ENCODE results near the gene RAB21.
A peak's percentile ranks its signal among the peaks of the same experiment; 100 is the strongest.

RAB21 gene, protein sequence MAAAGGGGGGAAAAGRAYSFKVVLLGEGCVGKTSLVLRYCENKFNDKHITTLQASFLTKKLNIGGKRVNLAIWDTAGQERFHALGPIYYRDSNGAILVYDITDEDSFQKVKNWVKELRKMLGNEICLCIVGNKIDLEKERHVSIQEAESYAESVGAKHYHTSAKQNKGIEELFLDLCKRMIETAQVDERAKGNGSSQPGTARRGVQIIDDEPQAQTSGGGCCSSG

GRCh38 chr12:71754461-71755145 is at the start of gene RAB21:
RAB21 (plus strand) TSS chr12:71754863; CDS start chr12:71755130, 267 bp downstream.
- peaks cover 10% of the 10 kb centered on the region; the same call in 1 of the 2 replicates for H3K9me3 ChIP-seq
- peak; percentile 94 to 99 for DNase-seq (ENCODE audit: low spot score in 2 of 2)
- H3K36me3 ChIP-seq (replicated peaks) = peaks cover 30% of the 10 kb centered on the region
- peak within 1 kb of the TSS; percentile 81 for H3K4me3 ChIP-seq
- H3K4me1 ChIP-seq = peaks cover 17% of the 10 kb centered on the region
- H3K27me3 ChIP-seq (ENCODE audit: low read depth) = no peaks in the 10 kb centered on the region
- in situ Hi-C loops (cut with MboI; ENCODE audit: low sequenced_read_pairs) = no loop called here

GRCh38 chr12:71704920-71705319 is 49.7 kb upstream of the RAB21 start:
- Histone ChIP-seq H3K4me3 (no peak overlapping the region), H3K36me3 (replicated peaks) (no peaks in the 10 kb centered on the region), H3K9me3 (no peaks in the 10 kb centered on the region), H3K4me1 (peaks cover 6% of the 10 kb centered on the region; the same call in 1 of the 2 replicates), H3K27me3 (ENCODE audit: low read depth) (no peaks in the 10 kb centered on the region)
- DNase-seq (ENCODE audit: low spot score in 2 of 2) = no peak
- in situ Hi-C loops (cut with MboI; ENCODE audit: low sequenced_read_pairs) = no loop called here

GRCh38 chr12:71708658-71709057 is 46.0 kb upstream of the RAB21 start:
- no peaks in the 10 kb centered on the region for H3K36me3 ChIP-seq (replicated peaks)
- no peak for DNase-seq (ENCODE audit: low spot score in 2 of 2)
- H3K9me3 ChIP-seq = no peaks in the 10 kb centered on the region; the same call in 1 of the 2 replicates

GRCh38 chr12:71710276-71711125 is 44.2 kb upstream of the RAB21 start:
- peaks cover 6% of the 10 kb centered on the region; the same call in 1 of the 2 replicates for H3K4me1 ChIP-seq
- in situ Hi-C loops (cut with MboI; ENCODE audit: low sequenced_read_pairs) = no loop called here
- no peak for DNase-seq (ENCODE audit: low spot score in 2 of 2)
- no peaks in the 10 kb centered on the region for H3K27me3 ChIP-seq (ENCODE audit: low read depth)
- H3K36me3 ChIP-seq (replicated peaks) = no peaks in the 10 kb centered on the region
- H3K9me3 ChIP-seq = no peaks in the 10 kb centered on the region; the same call in 1 of the 2 replicates
- H3K4me3 ChIP-seq = no peak overlapping the region

More at GRCh38 chr12:71708658-71709057, 46.0 kb upstream of the RAB21 start:
- H3K4me3 ChIP-seq = no peak overlapping the region
- in situ Hi-C loops (cut with MboI; ENCODE audit: low sequenced_read_pairs) = no loop called here
- peaks cover 6% of the 10 kb centered on the region; the same call in 1 of the 2 replicates for H3K4me1 ChIP-seq
- H3K27me3 ChIP-seq (ENCODE audit: low read depth) = no peaks in the 10 kb centered on the region

DNA sequence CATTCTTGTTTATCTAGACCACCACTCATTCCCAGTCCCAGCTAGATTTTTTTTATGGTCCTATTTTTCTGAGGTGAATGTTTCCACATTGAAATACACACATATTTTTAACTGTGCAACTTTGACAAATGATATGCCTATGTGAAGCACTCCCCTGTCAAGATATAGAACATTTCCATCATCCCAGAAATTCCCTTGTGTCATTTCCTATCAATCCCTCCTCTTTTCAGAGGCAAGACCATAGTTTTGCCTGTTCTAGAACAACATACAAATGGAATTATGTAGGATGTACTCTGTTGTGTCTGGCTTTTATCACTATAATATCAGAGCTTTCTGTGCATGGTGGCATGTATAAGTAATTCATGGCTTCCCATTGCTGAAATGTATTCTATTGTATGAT is 36.1 kb upstream of the RAB21 start:
- in situ Hi-C loops (cut with MboI; ENCODE audit: low sequenced_read_pairs) = no loop called here

DNA sequence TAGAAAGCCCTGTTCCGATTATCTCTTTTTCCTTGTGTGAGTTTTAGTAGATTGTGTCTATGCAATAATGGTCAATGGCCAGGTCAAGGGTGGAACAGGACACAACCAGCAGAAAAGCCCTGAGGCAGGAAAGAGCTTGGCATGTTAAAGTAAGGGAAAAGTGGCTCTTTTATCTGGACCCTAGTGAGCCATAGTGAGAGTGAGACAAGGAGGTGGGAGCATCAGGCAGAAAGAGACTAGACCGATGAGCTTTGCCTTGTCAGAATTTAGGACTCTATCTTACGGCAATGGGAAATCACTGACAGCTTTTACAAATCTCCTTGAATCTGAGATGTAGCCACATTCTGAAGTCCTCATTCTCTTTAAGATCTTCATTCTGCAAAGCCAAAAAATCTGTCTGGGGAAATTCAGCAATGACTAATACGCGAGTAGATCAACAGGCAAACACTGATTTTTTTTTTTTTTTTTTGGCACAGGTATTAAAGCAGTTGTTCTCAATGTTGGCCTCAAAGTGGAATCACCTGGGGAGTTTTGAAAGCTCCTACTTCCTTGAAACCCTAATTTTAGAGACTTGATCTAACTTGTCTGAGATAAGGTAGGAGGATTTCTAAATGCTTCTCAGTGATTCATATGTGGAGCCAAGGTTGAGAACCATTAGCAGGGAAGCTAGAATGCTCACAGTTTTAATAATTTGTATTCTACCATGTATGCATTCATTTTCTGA is 34.9 kb upstream of the RAB21 start:
- in situ Hi-C loops (cut with MboI; ENCODE audit: low sequenced_read_pairs) = no loop called here
- Histone ChIP-seq H3K9me3 (no peaks in the 10 kb centered on the region), H3K27me3 (ENCODE audit: low read depth) (0 out of 2 replicates have a peak, but pooled peaks cover 2% of the 10 kb centered on the region), H3K4me1 (no peaks in the 10 kb centered on the region), H3K4me3 (no peak overlapping the region), H3K36me3 (replicated peaks) (no peaks in the 10 kb centered on the region)
- DNase-seq (ENCODE audit: low spot score in 2 of 2) = no peak

More for the DNA sequence above, 36.1 kb upstream of the RAB21 start:
- no peaks in the 10 kb centered on the region for H3K36me3 ChIP-seq (replicated peaks)
- no peak for DNase-seq (ENCODE audit: low spot score in 2 of 2)
- no peaks in the 10 kb centered on the region for H3K9me3 ChIP-seq
- no peaks in the 10 kb centered on the region for H3K4me1 ChIP-seq
- 0 out of 2 replicates have a peak, but pooled peaks cover 2% of the 10 kb centered on the region for H3K27me3 ChIP-seq (ENCODE audit: low read depth)
- H3K4me3 ChIP-seq = no peak overlapping the region

- Histone ChIP-seq H3K4me3 (no peak overlapping the region), H3K4me1 (no peaks in the 10 kb centered on the region), H3K9me3 (no peaks in the 10 kb centered on the region), H3K36me3 (replicated peaks) (no peaks in the 10 kb centered on the region), H3K27me3 (ENCODE audit: low read depth) (0 out of 2 replicates have a peak, but pooled peaks cover 2% of the 10 kb centered on the region)
- in situ Hi-C loops (cut with MboI; ENCODE audit: low sequenced_read_pairs) = no loop called here
- no peak for DNase-seq (ENCODE audit: low spot score in 2 of 2)
Observed at GRCh38 chr12:71721783-71722505, 32.7 kb upstream of the RAB21 start.

DNA sequence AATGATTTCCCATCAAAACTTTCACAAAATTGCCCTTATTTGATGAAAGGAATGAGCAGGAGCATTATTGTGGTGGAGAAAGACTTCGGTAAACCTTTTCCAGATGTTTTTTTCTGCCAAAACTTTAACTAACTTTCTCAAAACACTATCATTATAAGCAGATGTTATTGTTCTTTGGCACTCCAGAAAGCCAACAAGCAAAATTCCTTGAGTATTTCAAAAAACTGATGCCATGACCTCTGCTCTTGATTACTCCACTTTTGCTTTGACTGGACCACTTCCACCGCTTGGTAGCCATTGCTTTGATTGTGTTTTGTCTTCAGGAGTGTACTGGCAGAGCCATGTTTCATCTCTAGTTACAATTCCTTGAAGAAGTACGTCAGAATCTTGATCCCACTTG is 29.7 kb upstream of the RAB21 start:
- in situ Hi-C loops (cut with MboI; ENCODE audit: low sequenced_read_pairs) = no loop called here
- Histone ChIP-seq H3K36me3 (replicated peaks) (no peaks in the 10 kb centered on the region), H3K27me3 (ENCODE audit: low read depth) (no peaks in the 10 kb centered on the region), H3K9me3 (no peaks in the 10 kb centered on the region), H3K4me1 (no peaks in the 10 kb centered on the region), H3K4me3 (no peak overlapping the region)
- DNase-seq (ENCODE audit: low spot score in 2 of 2) = no peak

- no peaks in the 10 kb centered on the region for H3K4me1 ChIP-seq
- H3K36me3 ChIP-seq (replicated peaks) = no peaks in the 10 kb centered on the region
- no peaks in the 10 kb centered on the region for H3K9me3 ChIP-seq
- in situ Hi-C loops (cut with MboI; ENCODE audit: low sequenced_read_pairs) = no loop called here
- no peak for DNase-seq (ENCODE audit: low spot score in 2 of 2)
- no peak overlapping the region for H3K4me3 ChIP-seq
- H3K27me3 ChIP-seq (ENCODE audit: low read depth) = no peaks in the 10 kb centered on the region
Observed at GRCh38 chr12:71726548-71726947, 28.1 kb upstream of the RAB21 start.

- H3K9me3 ChIP-seq = no peaks in the 10 kb centered on the region
- H3K4me3 ChIP-seq = no peak overlapping the region
- H3K4me1 ChIP-seq = no peaks in the 10 kb centered on the region
- H3K27me3 ChIP-seq (ENCODE audit: low read depth) = no peaks in the 10 kb centered on the region
- in situ Hi-C loops (cut with MboI; ENCODE audit: low sequenced_read_pairs) = no loop called here
- H3K36me3 ChIP-seq (replicated peaks) = no peaks in the 10 kb centered on the region
- no peak for DNase-seq (ENCODE audit: low spot score in 2 of 2)
Observed at GRCh38 chr12:71727958-71728357, 26.7 kb upstream of the RAB21 start.

- in situ Hi-C loops (cut with MboI; ENCODE audit: low sequenced_read_pairs) = no loop called here
- Histone ChIP-seq H3K4me1 (no peaks in the 10 kb centered on the region), H3K9me3 (no peaks in the 10 kb centered on the region), H3K4me3 (no peak overlapping the region), H3K27me3 (ENCODE audit: low read depth) (no peaks in the 10 kb centered on the region), H3K36me3 (replicated peaks) (no peaks in the 10 kb centered on the region)
- DNase-seq (ENCODE audit: low spot score in 2 of 2) = no peak
Observed at GRCh38 chr12:71730936-71731335, 23.7 kb upstream of the RAB21 start.

GRCh38 chr12:71731439-71732356 is 23.0 kb upstream of the RAB21 start:
- Histone ChIP-seq H3K36me3 (replicated peaks) (no peaks in the 10 kb centered on the region), H3K4me1 (no peaks in the 10 kb centered on the region), H3K4me3 (no peak overlapping the region), H3K9me3 (no peaks in the 10 kb centered on the region), H3K27me3 (ENCODE audit: low read depth) (no peaks in the 10 kb centered on the region)
- in situ Hi-C loops (cut with MboI; ENCODE audit: low sequenced_read_pairs) = no loop called here
- DNase-seq (ENCODE audit: low spot score in 2 of 2) = peak; percentile 22 to 35

All from HAP-1 (cell line).